B cell (primary cell): ENCODE measurements around the gene H1-8. TPM values are rescaled to one million over a fixed set of nuclear protein-coding genes. Genes with fewer than 3 reads are reported as not detected.

Experiments used
- ATAC-seq: fragments of 200-7000 bp; cut with Tn5 transposase; one replicate; pipeline ENCODE4 v1.10.0; 2021; ENCODE audit warnings: low read depth, mild to moderate bottlenecking, moderate number of reproducible peaks, moderate library complexity
- CTCF ChIA-PET: fragments of 350-600 bp; sonication (Branson Sonifier 250); formaldehyde crosslinking; loops from one replicate; lab custom pipeline; 2021; ENCODE audit warnings: antibody characterized with exemption, inconsistent platforms; lab: Charles Lee
- POLR2A ChIA-PET: fragments of 350-600 bp; sonication (Branson Sonifier 250); formaldehyde crosslinking; loops from one replicate; lab custom pipeline; 2021; ENCODE audit warnings: antibody characterized with exemption; lab: Charles Lee
- DNase-seq: peaks from one replicate; pipeline ENCODE4 v3.0.0; 2013
- H2AFZ ChIP-seq: 2 replicates; pipeline ENCODE4 v1.6.1; 2012; ENCODE audit warnings: mild to moderate bottlenecking, low read depth, low read length; ENCODE audit not compliant: insufficient read depth, poor library complexity, severe bottlenecking
- H3K27ac ChIP-seq, 2 donors: 1 replicate in 1 of 2; 2 replicates in 1 of 2; pipeline ENCODE4 v1.5.1; 2012 to 2013; ENCODE audit warnings: low read length in 2 of 2, mild to moderate bottlenecking in 2 of 2, moderate library complexity in 1 of 2
- H3K27me3 ChIP-seq, 4 experiments: fragments of 200-600 bp in 1 of 4; sonication (generic) in 1 of 4; replicated peaks in 1 of 4; 1 replicate in 2 of 4; 2 replicates in 2 of 4; pipeline versions ENCODE4 v1.6.1 to v1.7.0; 2013 to 2016; ENCODE audit warnings: low read length in 3 of 4, mild to moderate bottlenecking in 2 of 4, mixed read lengths in 1 of 4, moderate library complexity in 1 of 4; ENCODE audit not compliant: insufficient read depth in 4 of 4, control insufficient read depth in 3 of 4; ENCODE audit errors: control extremely low read depth in 1 of 4
- H3K36me3 ChIP-seq, 2 experiments: replicated peaks in 1 of 2; 1 replicate in 1 of 2; 2 replicates in 1 of 2; pipeline versions ENCODE4 v1.6.1 to v1.7.1; 2013; ENCODE audit warnings: low read length in 1 of 2; ENCODE audit not compliant: insufficient read depth in 2 of 2, control insufficient read depth in 1 of 2; ENCODE audit errors: control extremely low read depth in 1 of 2, extremely low read depth in 1 of 2
- H3K4me1 ChIP-seq, 2 donors: fragments of 200-600 bp in 1 of 2; sonication (generic) in 1 of 2; 1 replicate in 1 of 2; 2 replicates in 1 of 2; pipeline versions ENCODE4 v1.5.1 to v1.6.1; 2013 to 2017; ENCODE audit warnings: low read length in 2 of 2; ENCODE audit not compliant: control insufficient read depth in 2 of 2, insufficient read depth in 2 of 2
- H3K4me2 ChIP-seq: replicated peaks from 2 replicates; pipeline ENCODE3; 2012; ENCODE audit warnings: mild to moderate bottlenecking, low read depth, low read length; ENCODE audit not compliant: poor library complexity, severe bottlenecking
- H3K4me3 ChIP-seq, 5 experiments: fragments of 200-600 bp in 1 of 5; sonication (generic) in 1 of 5; 1 replicate in 3 of 5; 2 replicates in 2 of 5; pipeline versions ENCODE4 v1.5.1 to v1.7.0; 2011 to 2016; ENCODE audit warnings: low read length in 4 of 5, mild to moderate bottlenecking in 4 of 5, low read depth in 2 of 5, control low read depth in 1 of 5, moderate library complexity in 1 of 5; ENCODE audit not compliant: insufficient read depth in 1 of 5; ENCODE audit errors: control extremely low read depth in 1 of 5, extremely low read depth in 1 of 5
- H3K79me2 ChIP-seq: fragments of 200-600 bp; sonication (generic); one replicate; pipeline ENCODE4 v1.6.0; 2016; ENCODE audit warnings: low read length; ENCODE audit not compliant: control insufficient read depth, insufficient read depth
- H3K9ac ChIP-seq: fragments of 200-600 bp; sonication (generic); 2 replicates; pipeline ENCODE4 v1.6.1; 2017; ENCODE audit warnings: mild to moderate bottlenecking, low read length, moderate library complexity
- H3K9me3 ChIP-seq, 3 donors: one replicate each; pipeline versions ENCODE4 v1.6.1 to v1.7.1; 2013; ENCODE audit warnings: low read length in 2 of 3; ENCODE audit not compliant: control insufficient read depth in 2 of 3, insufficient read depth in 1 of 3; ENCODE audit errors: control extremely low read depth in 1 of 3
- H4K20me1 ChIP-seq: 2 replicates; pipeline ENCODE4 v1.6.0; 2012; ENCODE audit warnings: mild to moderate bottlenecking, low read length; ENCODE audit not compliant: insufficient read depth, control insufficient read depth, poor library complexity, severe bottlenecking
- H3K27ac Mint-ChIP-seq: one replicate; pipeline ENCODE4 v1.8.0; 2021; ENCODE audit warnings: mixed read lengths
- H3K27me3 Mint-ChIP-seq: one replicate; pipeline ENCODE4 v1.8.0; 2021; ENCODE audit warnings: mixed read lengths
- H3K4me1 Mint-ChIP-seq: one replicate; pipeline ENCODE4 v1.8.0; 2021; ENCODE audit warnings: mixed read lengths
- H3K4me3 Mint-ChIP-seq: one replicate; pipeline ENCODE4 v1.8.0; 2021; ENCODE audit warnings: mixed read lengths
- H3K9me3 Mint-ChIP-seq: one replicate; pipeline ENCODE4 v1.8.0; 2022; ENCODE audit warnings: mixed read lengths; ENCODE audit not compliant: insufficient read depth
- CTCF ChIP-seq: fragments of 200-600 bp; IDR thresholded peaks from one replicate; pipeline ENCODE4 v1.8.0; 2022; ENCODE audit warnings: antibody characterized with exemption, mild to moderate bottlenecking
- EZH2 ChIP-seq: IDR thresholded peaks from 2 replicates; pipeline ENCODE4 v1.6.1; 2012; ENCODE audit warnings: borderline replicate concordance, low read depth, mild to moderate bottlenecking, moderate library complexity, low read length; ENCODE audit not compliant: insufficient read depth, poor library complexity, severe bottlenecking
- WGBS: methylation state at CpG from one replicate; pipeline ENCODE4 v1.1.5; 2013; ENCODE audit warnings: missing lambda C conversion rate; ENCODE audit not compliant: insufficient coverage; 5-methylcytosine and 5-hydroxymethylcytosine counted together
- intact Hi-C: fragments of 100-400 bp; cut with micrococcal nuclease; formaldehyde crosslinking; loops from one replicate; pipeline ENCODE4 v1.10.0; 2022
- polyA plus RNA-seq: library from polyadenylated mRNA; depleted of rRNA; stranded (reverse); fragments of >200 nt; gene quantifications from 2 replicates; pipeline ENCODE4 v1.2.3, GENCODE V29; 2012
- total RNA-seq, 2 donors: library from RNA; stranded (reverse); fragments of 120-200 nt in 1 of 2; gene quantifications; 1 replicate in 1 of 2; 2 replicates in 1 of 2; pipeline versions ENCODE4 v1.2.3 to v1.2.4, GENCODE V29; 2013 to 2022

Gene H1-8
- total and polyA plus RNA-seq, 2 donors (not counting 1 experiment from before 2014, with no cell fraction given), result not detected

- H3K9me3 Mint-ChIP-seq, result no peaks in the 10 kb centered on the region
- 98% methylated on average over 9 of the region's 9 CpGs for WGBS
- ATAC-seq (no peak), DNase-seq (no peak)
- Histone ChIP-seq H3K79me2 (no peaks in the 10 kb centered on the region), H4K20me1 (no peaks in the 10 kb centered on the region), H3K9me3 (no peaks in the 10 kb centered on the region), H3K4me3 (no peak overlapping the region), H3K9ac (no peak overlapping the region), H3K27me3 (no peaks in the 10 kb centered on the region), H3K36me3 (peaks cover 0 to 8% of the 10 kb centered on the region in 2 experiments), H2AFZ (no peak overlapping the region), H3K4me2 (no peak overlapping the region), H3K27ac (no peak overlapping the region), H3K4me1 (no peaks in the 10 kb centered on the region)
- no peak overlapping the region for H3K27ac Mint-ChIP-seq
- ChIA-PET POLR2A (no interaction called here), CTCF (interaction anchor here (1.4 kb wide), 1 partner anchor 16 kb away, joined by 3 read pairs; no protein-coding TSS in a partner anchor)
- H3K4me1 Mint-ChIP-seq, result no peaks in the 10 kb centered on the region
- TF ChIP-seq CTCF (no peak), EZH2 (no peak)
- intact Hi-C loops, result no loop called here
- H3K27me3 Mint-ChIP-seq, result no peaks in the 10 kb centered on the region
- H3K4me3 Mint-ChIP-seq, result no peak overlapping the region
Measured at GRCh38 chr3:129506231-129506742, 36.7 kb upstream of the H1-8 start.

GRCh38 chr3:129507181-129507831 is 35.7 kb upstream of the H1-8 start:
- WGBS, result 97% methylated on average over 7 of the region's 9 CpGs
- Histone ChIP-seq H4K20me1 (no peaks in the 10 kb centered on the region), H3K36me3 (peaks cover 0 to 8% of the 10 kb centered on the region in 2 experiments), H3K9ac (no peak overlapping the region), H3K4me3 (no peak overlapping the region), H2AFZ (no peak overlapping the region), H3K27me3 (no peaks in the 10 kb centered on the region), H3K79me2 (no peaks in the 10 kb centered on the region), H3K4me2 (no peak overlapping the region), H3K9me3 (no peaks in the 10 kb centered on the region), H3K4me1 (no peaks in the 10 kb centered on the region), H3K27ac (no peak overlapping the region)
- H3K4me3 Mint-ChIP-seq, result no peak overlapping the region
- H3K4me1 Mint-ChIP-seq, result no peaks in the 10 kb centered on the region
- no peaks in the 10 kb centered on the region for H3K9me3 Mint-ChIP-seq
- DNase-seq (no peak), ATAC-seq (no peak)
- TF ChIP-seq EZH2 (no peak), CTCF (no peak)
- no peaks in the 10 kb centered on the region for H3K27me3 Mint-ChIP-seq
- intact Hi-C loops, result no loop called here
- H3K27ac Mint-ChIP-seq, result no peak overlapping the region
- ChIA-PET POLR2A (no interaction called here), CTCF (interaction anchor here (1.4 kb wide), 1 partner anchor 17 kb away, joined by 3 read pairs; no protein-coding TSS in a partner anchor)
